Uterus (tissue), 4 donors: Measurements from ENCODE around the gene SLCO3A1. TPM values are rescaled to one million over a fixed set of nuclear protein-coding genes. Genes with fewer than 3 reads are reported as not detected.

ENCODE experiments used
- DNase-seq, 2 donors: peaks; one replicate each; pipeline ENCODE4 v3.0.0-alpha.2; 2019 to 2020
- H3K27ac ChIP-seq, 2 donors: fragments of 200-600 bp; sonication (generic); 1 replicate in 1 of 2; 2 replicates in 1 of 2; pipeline ENCODE4 v1.5.1; 2016 to 2018
- H3K27me3 ChIP-seq, 2 donors: fragments of 200-600 bp; sonication (generic); one replicate each; pipeline ENCODE4 v1.5.1; 2018 to 2019; ENCODE audit warnings: control low read depth in 1 of 2
- H3K36me3 ChIP-seq, 2 donors: fragments of 200-600 bp; sonication (generic); one replicate each; pipeline ENCODE4 v1.5.1; 2019; ENCODE audit warnings: control low read depth in 1 of 2
- H3K4me1 ChIP-seq, 2 donors: fragments of 200-600 bp; sonication (generic); one replicate each; pipeline ENCODE4 v1.5.1; 2018 to 2019; ENCODE audit warnings: control low read depth in 1 of 2
- H3K4me3 ChIP-seq, 2 donors: fragments of 200-600 bp; sonication (generic); 1 replicate in 1 of 2; 2 replicates in 1 of 2; pipeline ENCODE4 v1.5.1; 2018 to 2019; ENCODE audit warnings: mild to moderate bottlenecking in 1 of 2
- H3K9me3 ChIP-seq, 2 donors: fragments of 200-600 bp; sonication (generic); one replicate each; pipeline ENCODE4 v1.5.1; 2019; ENCODE audit warnings: control low read depth in 1 of 2
- POLR2A ChIP-seq, 2 donors: fragments of 450-650 bp; IDR thresholded peaks; one replicate each; pipeline ENCODE4 v1.6.1; 2016; ENCODE audit warnings: antibody characterized with exemption in 2 of 2, mild to moderate bottlenecking in 1 of 2, moderate library complexity in 1 of 2
- intact Hi-C: fragments of 100-400 bp; cut with DNase I; formaldehyde crosslinking; loops from one replicate; pipeline ENCODE4 v1.15.1; 2023; ENCODE audit warnings: low total_unique reads
- total RNA-seq, 4 donors: library from RNA; depleted of rRNA in 3 of 4; stranded (reverse); fragments of >200 nt in 3 of 4; gene quantifications; one replicate each; pipeline versions ENCODE4 v1.1.0 to v1.2.4, GENCODE V29; 2014 to 2023
- TF ChIP-seq, protein P1 (sequence below), 4 experiments: fragments of 200-600 bp in 2 of 4; fragments of 450-650 bp in 2 of 4; sonication (generic) in 2 of 4; IDR thresholded peaks; one replicate each; pipeline ENCODE4 v1.5.1; 2016 to 2019; ENCODE audit warnings: antibody characterized with exemption in 4 of 4, mild to moderate bottlenecking in 2 of 4, moderate library complexity in 1 of 4
- donor health status: DM: yes; HTN: yes; CAD: no.

The SLCO3A1 gene
- total RNA-seq, 4 donors from 2014 or later, result 4.4 to 26.1 (median 9.5) TPM

DNA sequence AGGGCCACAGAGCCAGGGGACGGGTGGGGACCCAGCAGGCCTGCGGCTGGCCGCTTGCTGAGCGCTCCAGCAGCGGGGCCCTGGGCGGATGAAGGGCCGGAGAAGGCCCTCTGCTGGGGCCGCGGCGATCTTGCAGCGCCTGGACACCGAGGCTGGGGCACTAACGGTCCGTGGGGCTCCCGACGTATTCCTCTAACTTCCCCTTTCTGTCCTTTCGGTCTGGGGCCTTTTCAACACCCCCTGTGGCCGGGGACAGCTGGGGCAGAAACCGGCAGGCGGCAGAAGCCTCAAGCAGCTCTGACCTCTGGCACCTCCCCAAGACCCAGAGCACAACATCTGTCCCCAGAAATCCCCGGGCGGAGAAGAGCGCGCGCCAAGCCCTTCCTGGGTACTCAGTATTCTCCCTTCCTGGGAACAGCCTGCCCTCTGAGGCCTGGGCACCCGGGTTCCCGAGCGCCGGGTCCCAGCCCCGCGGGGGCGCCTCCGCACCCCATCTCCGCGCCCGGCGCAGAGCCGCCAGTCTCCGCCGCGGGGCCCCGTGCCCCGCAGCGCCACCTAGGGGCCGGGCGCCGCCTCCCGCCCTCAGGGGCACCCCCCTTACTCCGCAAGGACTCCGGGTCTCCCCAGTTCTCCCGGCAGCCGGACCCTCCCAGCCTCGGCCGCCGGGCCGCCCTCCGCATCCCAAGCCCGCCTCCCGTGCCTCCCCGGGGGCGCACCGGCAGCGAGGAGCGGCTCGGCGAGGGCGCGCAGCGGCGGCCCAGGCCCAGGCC is 582 bp upstream of the SLCO3A1 start:
- Histone ChIP-seq H3K27me3 (no peaks in the 10 kb centered on the region), H3K4me1 (peaks cover 5 to 7% of the 10 kb centered on the region in 2 donors), H3K4me3 (peak overlapping the region; percentile 55 to 84), H3K9me3 (no peaks in the 10 kb centered on the region), H3K27ac (peak overlapping the region; percentile 97 to 98), H3K36me3 (no peaks in the 10 kb centered on the region)
- no peak for TF ChIP-seq POLR2A (IDR thresholded peaks at IDR 0.05)
- TF ChIP-seq, protein P1, sequence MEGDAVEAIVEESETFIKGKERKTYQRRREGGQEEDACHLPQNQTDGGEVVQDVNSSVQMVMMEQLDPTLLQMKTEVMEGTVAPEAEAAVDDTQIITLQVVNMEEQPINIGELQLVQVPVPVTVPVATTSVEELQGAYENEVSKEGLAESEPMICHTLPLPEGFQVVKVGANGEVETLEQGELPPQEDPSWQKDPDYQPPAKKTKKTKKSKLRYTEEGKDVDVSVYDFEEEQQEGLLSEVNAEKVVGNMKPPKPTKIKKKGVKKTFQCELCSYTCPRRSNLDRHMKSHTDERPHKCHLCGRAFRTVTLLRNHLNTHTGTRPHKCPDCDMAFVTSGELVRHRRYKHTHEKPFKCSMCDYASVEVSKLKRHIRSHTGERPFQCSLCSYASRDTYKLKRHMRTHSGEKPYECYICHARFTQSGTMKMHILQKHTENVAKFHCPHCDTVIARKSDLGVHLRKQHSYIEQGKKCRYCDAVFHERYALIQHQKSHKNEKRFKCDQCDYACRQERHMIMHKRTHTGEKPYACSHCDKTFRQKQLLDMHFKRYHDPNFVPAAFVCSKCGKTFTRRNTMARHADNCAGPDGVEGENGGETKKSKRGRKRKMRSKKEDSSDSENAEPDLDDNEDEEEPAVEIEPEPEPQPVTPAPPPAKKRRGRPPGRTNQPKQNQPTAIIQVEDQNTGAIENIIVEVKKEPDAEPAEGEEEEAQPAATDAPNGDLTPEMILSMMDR (IDR thresholded peaks at IDR 0.05), result peak; percentile 58 to 84 (median 74)
- peak; percentile 72 to 73 for DNase-seq
- intact Hi-C loops, result loop anchor here (5.0 to 10.0 kb wide), 2 partner anchors 92 to 224 kb away; no protein-coding TSS in a partner anchor

- TF ChIP-seq POLR2A (IDR thresholded peaks at IDR 0.05), result no peak
- TF ChIP-seq, protein P1 (IDR thresholded peaks at IDR 0.05), result peak in 3 of 4 experiments; percentile 20 to 41 (median 40)
- peak; percentile 27 to 53 for DNase-seq
- intact Hi-C loops, result loop anchor here (5.0 to 10.0 kb wide), 2 partner anchors 91 to 223 kb away; no protein-coding TSS in a partner anchor
- Histone ChIP-seq H3K9me3 (no peaks in the 10 kb centered on the region), H3K27me3 (no peaks in the 10 kb centered on the region), H3K36me3 (no peaks in the 10 kb centered on the region), H3K4me3 (peak overlapping the region; percentile 55 to 84), H3K27ac (peak overlapping the region; percentile 97 to 98), H3K4me1 (peaks cover 5 to 7% of the 10 kb centered on the region in 2 donors)
Observed at GRCh38 chr15:91853948-91854638, 585 bp downstream of the SLCO3A1 start.

- Histone ChIP-seq H3K4me1 (peaks cover 5 to 7% of the 10 kb centered on the region in 2 donors), H3K27ac (peak overlapping the region; percentile 97 to 98), H3K9me3 (no peaks in the 10 kb centered on the region), H3K4me3 (peak overlapping the region; percentile 55 to 84), H3K36me3 (no peaks in the 10 kb centered on the region), H3K27me3 (no peaks in the 10 kb centered on the region)
- TF ChIP-seq POLR2A (IDR thresholded peaks at IDR 0.05), result no peak
- TF ChIP-seq, protein P1 (IDR thresholded peaks at IDR 0.05), result no peak
- intact Hi-C loops, result loop anchor here (5.0 to 10.0 kb wide), 2 partner anchors 90 to 223 kb away; no protein-coding TSS in a partner anchor
- DNase-seq, result no peak
Observed at GRCh38 chr15:91854639-91854990, 1.1 kb downstream of the SLCO3A1 start.

- Histone ChIP-seq H3K4me3 (no peak overlapping the region), H3K27ac (peak overlapping the region in 1 of 2 donors; percentile 97), H3K4me1 (peaks cover 5 to 7% of the 10 kb centered on the region in 2 donors)
Observed at GRCh38 chr15:91855241-91855640, 1.7 kb downstream of the SLCO3A1 start.

More at GRCh38 chr15:91855241-91855640, 1.7 kb downstream of the SLCO3A1 start:
- H3K9me3 ChIP-seq, result no peaks in the 10 kb centered on the region
- intact Hi-C loops, result loop anchor here (10.0 kb wide), 1 partner anchor 90 kb away; no protein-coding TSS in a partner anchor
- H3K36me3 ChIP-seq, result no peaks in the 10 kb centered on the region
- DNase-seq, result no peak
- H3K27me3 ChIP-seq, result no peaks in the 10 kb centered on the region
- TF ChIP-seq, protein P1 (IDR thresholded peaks at IDR 0.05), result no peak
- TF ChIP-seq POLR2A (IDR thresholded peaks at IDR 0.05), result no peak
